HG02759 (cell line): ENCODE measurements around the gene BLTP3A.

Experiments
- ATAC-seq: cut with Tn5 transposase; IDR thresholded peaks from one replicate; pipeline ENCODE4 v1.9.1; 2021; ENCODE audit warnings: mild to moderate bottlenecking, moderate library complexity; ENCODE audit not compliant: unreplicated experiment

BLTP3A gene

GRCh38 chr6:34829137-34829536 lies 37.3 kb downstream of the BLTP3A start:
- ATAC-seq = no peak

GRCh38 chr6:34832942-34833341 lies 41.1 kb downstream of the BLTP3A start:
- ATAC-seq = no peak

- ATAC-seq = no peak
These were observed 43.1 kb downstream of the BLTP3A start for GRCh38 chr6:34834789-34835518.

- no peak for ATAC-seq
These were observed 44.1 kb downstream of the BLTP3A start for GRCh38 chr6:34836008-34836407.

GRCh38 chr6:34836451-34836850 lies 44.6 kb downstream of the BLTP3A start:
- ATAC-seq = no peak

GRCh38 chr6:34837528-34837927 lies 45.6 kb downstream of the BLTP3A start:
- no peak for ATAC-seq

- no peak for ATAC-seq
These were observed 47.9 kb downstream of the BLTP3A start for GRCh38 chr6:34839666-34840352.
